CD14-positive monocyte (primary cell): Measurements from ENCODE around the gene NRF1. TPM values are rescaled to one million over a fixed set of nuclear protein-coding genes. Genes with fewer than 3 reads are reported as not detected.
"Not testable (repeated sequence)": the region's sequence is repeated elsewhere in the genome, so short reads cannot be mapped to it uniquely, and the experiment has no call there.

Experiments used
- DNase-seq, 3 donors: peaks; one replicate each; pipeline ENCODE4 v3.0.0-alpha.2; 2011 to 2022
- H2AFZ ChIP-seq: 2 replicates; pipeline ENCODE4 v1.6.0; 2012; ENCODE audit warnings: mild to moderate bottlenecking, low read depth, low read length, inconsistent platforms; ENCODE audit not compliant: insufficient read depth, poor library complexity, severe bottlenecking
- H3K27ac ChIP-seq, 2 donors: 1 replicate in 1 of 2; 2 replicates in 1 of 2; pipeline ENCODE4 v1.5.1; 2012 to 2013; ENCODE audit warnings: low read length in 2 of 2, control low read depth in 1 of 2, inconsistent platforms in 1 of 2, low read depth in 1 of 2, mild to moderate bottlenecking in 1 of 2
- H3K27me3 ChIP-seq, 2 donors: one replicate each; pipeline versions ENCODE4 v1.6.0 to v1.6.1; 2011 to 2013; ENCODE audit warnings: low read length in 2 of 2; ENCODE audit not compliant: control insufficient read depth in 2 of 2, insufficient read depth in 2 of 2
- H3K36me3 ChIP-seq, 2 donors: replicated peaks in 1 of 2; 1 replicate in 1 of 2; 2 replicates in 1 of 2; pipeline versions ENCODE4 v1.5.1 to v1.6.1; 2012 to 2013; ENCODE audit warnings: low read length in 2 of 2, control low read depth in 1 of 2, inconsistent platforms in 1 of 2, mild to moderate bottlenecking in 1 of 2; ENCODE audit not compliant: insufficient read depth in 2 of 2, control insufficient read depth in 1 of 2
- H3K4me1 ChIP-seq, 2 donors: 1 replicate in 1 of 2; 2 replicates in 1 of 2; pipeline versions ENCODE4 v1.5.1 to v1.6.1; 2012 to 2013; ENCODE audit warnings: low read length in 2 of 2, control low read depth in 1 of 2, inconsistent platforms in 1 of 2, mild to moderate bottlenecking in 1 of 2, moderate library complexity in 1 of 2; ENCODE audit not compliant: insufficient read depth in 2 of 2, control insufficient read depth in 1 of 2
- H3K4me2 ChIP-seq: replicated peaks from 2 replicates; pipeline ENCODE3; 2012; ENCODE audit warnings: low read length, moderate library complexity, mild to moderate bottlenecking; ENCODE audit not compliant: poor library complexity, severe bottlenecking; ENCODE audit errors: extremely low read depth
- H3K4me3 ChIP-seq, 3 experiments: fragments of 200-600 bp in 1 of 3; sonication (generic) in 1 of 3; replicated peaks in 1 of 3; 1 replicate in 2 of 3; 2 replicates in 1 of 3; pipeline ENCODE4 v1.5.1; 2011 to 2013; ENCODE audit warnings: low read length in 3 of 3, mild to moderate bottlenecking in 3 of 3, control low read depth in 2 of 3, low read depth in 2 of 3, inconsistent platforms in 1 of 3, moderate library complexity in 1 of 3
- H3K79me2 ChIP-seq: 2 replicates; pipeline ENCODE4 v1.6.0; 2012; ENCODE audit warnings: mild to moderate bottlenecking, control low read depth, inconsistent platforms, low read length, moderate library complexity; ENCODE audit not compliant: insufficient read depth
- H3K9ac ChIP-seq: 2 replicates; pipeline ENCODE4 v1.6.0; 2017; ENCODE audit warnings: low read length, mild to moderate bottlenecking; ENCODE audit not compliant: insufficient read depth, poor library complexity, severe bottlenecking
- H3K9me3 ChIP-seq, 2 donors: replicated peaks in 1 of 2; 1 replicate in 1 of 2; 2 replicates in 1 of 2; pipeline versions ENCODE4 v1.5.1 to v1.6.1; 2012 to 2013; ENCODE audit warnings: low read length in 2 of 2, control low read depth in 1 of 2; ENCODE audit not compliant: control insufficient read depth in 1 of 2, insufficient read depth in 1 of 2
- H4K20me1 ChIP-seq: 2 replicates; pipeline ENCODE4 v1.6.0; 2012; ENCODE audit warnings: mild to moderate bottlenecking, low read length, control low read depth, moderate library complexity; ENCODE audit not compliant: insufficient read depth
- H3K27ac Mint-ChIP-seq, 7 donors: one replicate each; pipeline ENCODE4 v1.8.0; 2020; ENCODE audit warnings: mild to moderate bottlenecking in 7 of 7, mixed read lengths in 7 of 7, moderate library complexity in 6 of 7, inconsistent platforms in 2 of 7
- H3K27me3 Mint-ChIP-seq, 3 donors: one replicate each; pipeline ENCODE4 v1.8.0; 2021 to 2022; ENCODE audit warnings: low read depth in 3 of 3, mild to moderate bottlenecking in 3 of 3, mixed read lengths in 3 of 3, moderate library complexity in 3 of 3, inconsistent platforms in 1 of 3
- H3K36me3 Mint-ChIP-seq, 2 donors: one replicate each; pipeline ENCODE4 v1.8.0; 2020; ENCODE audit warnings: mixed read lengths in 2 of 2, inconsistent platforms in 1 of 2, mild to moderate bottlenecking in 1 of 2
- H3K4me1 Mint-ChIP-seq: one replicate; pipeline ENCODE4 v1.8.0; 2020; ENCODE audit warnings: mild to moderate bottlenecking, mixed read lengths
- H3K4me3 Mint-ChIP-seq, 2 donors: one replicate each; pipeline ENCODE4 v1.8.0; 2020; ENCODE audit warnings: mild to moderate bottlenecking in 2 of 2, mixed read lengths in 2 of 2, moderate library complexity in 1 of 2
- H3K9me3 Mint-ChIP-seq, 7 donors: one replicate each; pipeline ENCODE4 v1.8.0; 2020 to 2022; ENCODE audit warnings: mixed read lengths in 7 of 7, mild to moderate bottlenecking in 6 of 7, moderate library complexity in 6 of 7, inconsistent platforms in 2 of 7
- CTCF ChIP-seq: fragments of 200-600 bp; IDR thresholded peaks from one replicate; pipeline ENCODE4 v1.8.0; 2022; ENCODE audit warnings: antibody characterized with exemption, mild to moderate bottlenecking
- WGBS: methylation state at CpG from one replicate; pipeline ENCODE4 v1.1.5; 2013; ENCODE audit warnings: missing lambda C conversion rate; ENCODE audit not compliant: insufficient coverage; 5-methylcytosine and 5-hydroxymethylcytosine counted together
- intact Hi-C, 2 donors: fragments of 100-400 bp; cut with micrococcal nuclease; formaldehyde crosslinking; loops; one replicate each; pipeline versions ENCODE4 v1.15.0 to v1.15.1; 2023
- polyA plus RNA-seq, 3 donors: library from polyadenylated mRNA; depleted of rRNA in 1 of 3; unstranded in 2 of 3; stranded (reverse) in 1 of 3; fragments of 300-500 nt in 2 of 3; fragments of >200 nt in 1 of 3; fragmentation: Illumina TruSeq in 2 of 3; gene quantifications; 1 replicate in 2 of 3; 2 replicates in 1 of 3; pipeline ENCODE4 v1.2.3, GENCODE V29; 2012 to 2021

NRF1 gene
- polyA plus RNA-seq, 3 donors: 5.1 to 14.0 (median 7.7) TPM

GRCh38 chr7:129597672-129598071, 13.8 kb upstream of the NRF1 start:
- Histone ChIP-seq H3K4me1 (peaks cover 5% of the 10 kb centered on the region in 2 donors), H3K4me3 (no peak overlapping the region), H3K9ac (no peak overlapping the region), H3K27ac (no peak overlapping the region), H3K9me3 (no peaks in the 10 kb centered on the region), H4K20me1 (no peaks in the 10 kb centered on the region), H3K36me3 (no peaks in the 10 kb centered on the region), H3K27me3 (no peaks in the 10 kb centered on the region), H2AFZ (no peak overlapping the region), H3K79me2 (no peaks in the 10 kb centered on the region), H3K4me2 (no peak overlapping the region)
- Mint-ChIP-seq H3K27me3 (peaks cover 2 to 6% (median 3%) of the 10 kb centered on the region in 3 donors), H3K27ac (no peak overlapping the region), H3K4me3 (no peak overlapping the region), H3K4me1 (peaks cover 7% of the 10 kb centered on the region), H3K36me3 (no peaks in the 10 kb centered on the region), H3K9me3 (peaks cover 0 to 7% (median 0%) of the 10 kb centered on the region in 7 donors)
- intact Hi-C loops: no loop called here
- no peak for TF ChIP-seq CTCF
- DNase-seq: no peak

- Histone ChIP-seq H2AFZ (no peak overlapping the region), H3K79me2 (no peaks in the 10 kb centered on the region), H3K27me3 (no peaks in the 10 kb centered on the region), H4K20me1 (no peaks in the 10 kb centered on the region), H3K4me1 (peaks cover 5% of the 10 kb centered on the region in 2 donors), H3K9me3 (no peaks in the 10 kb centered on the region), H3K4me2 (no peak overlapping the region), H3K27ac (no peak overlapping the region), H3K36me3 (no peaks in the 10 kb centered on the region), H3K9ac (no peak overlapping the region), H3K4me3 (no peak overlapping the region)
- H3K4me1 Mint-ChIP-seq: peaks cover 9% of the 10 kb centered on the region
- intact Hi-C loops: no loop called here
- H3K27me3 Mint-ChIP-seq: peaks cover 2 to 6% (median 5%) of the 10 kb centered on the region in 3 donors
- TF ChIP-seq CTCF: no peak
- H3K9me3 Mint-ChIP-seq: peaks cover 0 to 5% (median 0%) of the 10 kb centered on the region in 7 donors
- WGBS: no CpG with 5 or more reads among the region's 5 CpGs
- no peak overlapping the region for H3K4me3 Mint-ChIP-seq
- H3K36me3 Mint-ChIP-seq: no peaks in the 10 kb centered on the region
- DNase-seq: no peak
- no peak overlapping the region for H3K27ac Mint-ChIP-seq
These were observed 12.3 kb upstream of the NRF1 start for GRCh38 chr7:129599174-129599573.

- H2AFZ ChIP-seq, DNase-seq, H3K27me3 ChIP-seq, H3K79me2 ChIP-seq, H3K27ac ChIP-seq, H3K4me3 Mint-ChIP-seq, H3K4me2 ChIP-seq, H3K9me3 Mint-ChIP-seq, H3K36me3 Mint-ChIP-seq, H3K9me3 ChIP-seq, H3K27me3 Mint-ChIP-seq, H3K27ac Mint-ChIP-seq, intact Hi-C loops, H3K4me3 ChIP-seq, H3K9ac ChIP-seq, H3K36me3 ChIP-seq: not testable (repeated sequence)
- Histone ChIP-seq H4K20me1 (peaks cover 28% of the 10 kb centered on the region), H3K4me1 (peaks cover 22 to 29% of the 10 kb centered on the region in 2 donors)
- no CpG with 5 or more reads among the region's 5 CpGs for WGBS
- H3K4me1 Mint-ChIP-seq: peaks cover 31% of the 10 kb centered on the region
These were observed 7.9 kb upstream of the NRF1 start for GRCh38 chr7:129603594-129603993.
